ENCODE data around the gene CDH15.

CDH15 gene

GRCh38 chr16:89135166-89135565 is 36.4 kb upstream of the CDH15 start:
- no peak for DNase-seq (ENCODE audit: low read depth in 1 of 2, low spot score in 1 of 2)
- TF ChIP-seq JUND (IDR thresholded peaks at IDR 0.05; ENCODE audit: low read depth): no peak
- in situ Hi-C loops (cut with HindIII; ENCODE audit: low pct_unique_long_range_greater_than_20kb, low sequenced_read_pairs): no loop called here

- no peak for TF ChIP-seq JUND (IDR thresholded peaks at IDR 0.05; ENCODE audit: low read depth)
- in situ Hi-C loops (cut with HindIII; ENCODE audit: low pct_unique_long_range_greater_than_20kb, low sequenced_read_pairs): no loop called here
- no peak for DNase-seq (ENCODE audit: low read depth in 1 of 2, low spot score in 1 of 2)
These were observed 35.4 kb upstream of the CDH15 start for GRCh38 chr16:89135971-89136765.

DNA sequence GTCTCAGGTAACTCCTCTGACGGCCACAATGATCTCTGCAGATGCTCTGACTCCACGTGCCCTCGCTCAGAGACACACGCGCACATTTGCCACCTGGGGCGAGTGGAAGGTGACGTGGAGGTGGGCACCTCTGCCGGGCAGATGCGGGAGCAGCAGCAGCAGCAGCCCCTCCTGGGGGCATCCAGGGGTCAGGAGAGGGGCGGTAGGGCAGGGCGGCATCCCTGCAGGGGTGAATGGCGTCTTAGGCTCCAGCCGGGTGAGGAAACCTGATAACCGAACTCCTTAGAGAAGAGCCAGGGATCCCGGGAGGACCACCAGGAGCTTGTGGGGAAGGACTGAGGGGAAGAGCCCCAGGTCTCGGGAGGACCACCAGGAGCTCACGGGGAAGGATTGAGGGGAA is 34.6 kb upstream of the CDH15 start:
- in situ Hi-C loops (cut with HindIII; ENCODE audit: low pct_unique_long_range_greater_than_20kb, low sequenced_read_pairs): no loop called here
- no peak for DNase-seq (ENCODE audit: low read depth in 1 of 2, low spot score in 1 of 2)
- TF ChIP-seq JUND (IDR thresholded peaks at IDR 0.05; ENCODE audit: low read depth): no peak

DNA sequence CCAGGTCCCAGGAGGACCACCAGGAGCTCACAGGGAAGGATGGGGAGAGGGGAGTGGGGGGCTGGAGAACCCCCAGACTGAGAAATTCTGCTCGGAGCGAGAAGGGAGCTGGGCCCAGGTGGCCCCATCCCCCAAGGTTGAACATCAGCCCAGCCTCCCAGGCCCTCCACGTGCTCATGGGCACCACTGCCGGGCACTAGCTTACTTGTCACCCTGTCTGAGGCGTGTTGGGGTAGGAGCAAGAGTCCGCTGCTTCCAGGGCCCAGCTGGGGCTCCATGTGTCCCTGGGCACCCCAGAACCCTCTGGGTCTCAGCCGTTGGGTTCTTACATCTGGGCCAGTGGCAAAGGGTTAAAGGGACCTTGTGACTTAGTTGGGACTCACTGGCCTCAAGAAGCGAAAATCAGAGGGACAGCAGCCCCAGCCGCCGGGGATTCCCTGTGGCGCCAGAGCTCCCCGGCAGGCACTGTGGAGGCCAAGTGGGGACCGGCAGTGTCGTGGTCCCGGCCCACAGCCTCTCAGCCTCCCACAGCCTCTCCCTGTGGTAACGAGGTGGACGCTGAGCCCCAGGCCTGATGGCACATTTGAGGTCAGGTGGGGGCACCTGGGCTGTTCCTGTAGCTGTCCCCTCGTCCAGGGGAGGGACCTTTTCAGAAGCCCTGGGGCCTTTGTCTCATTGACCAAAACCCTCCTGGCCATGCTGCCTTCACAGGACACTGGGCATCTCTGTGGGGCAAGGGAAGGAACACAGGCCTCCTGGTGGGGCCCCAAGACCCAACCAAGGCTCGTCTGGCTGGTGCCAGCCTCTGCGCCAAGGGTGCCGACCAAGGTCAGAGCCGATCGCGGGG is 33.7 kb upstream of the CDH15 start:
- no peak for TF ChIP-seq JUND (IDR thresholded peaks at IDR 0.05; ENCODE audit: low read depth)
- in situ Hi-C loops (cut with HindIII; ENCODE audit: low pct_unique_long_range_greater_than_20kb, low sequenced_read_pairs): no loop called here

DNA sequence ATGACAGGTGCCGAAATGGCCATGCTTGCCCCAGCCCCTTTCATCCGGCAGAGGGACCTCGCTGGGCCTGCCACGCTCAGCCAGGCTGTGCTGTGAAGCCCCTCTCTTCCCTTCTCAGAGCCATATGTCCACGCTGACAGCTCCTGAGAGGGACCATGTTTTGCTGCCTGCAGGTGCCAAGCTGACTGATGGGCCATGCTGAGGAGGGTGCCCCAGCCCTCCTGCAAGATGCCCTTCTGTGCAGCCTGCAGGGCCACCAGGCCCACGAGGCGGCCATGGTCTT is 33.1 kb upstream of the CDH15 start:
- no peak for TF ChIP-seq JUND (IDR thresholded peaks at IDR 0.05; ENCODE audit: low read depth)
- in situ Hi-C loops (cut with HindIII; ENCODE audit: low pct_unique_long_range_greater_than_20kb, low sequenced_read_pairs): no loop called here
- DNase-seq (ENCODE audit: low read depth in 1 of 2, low spot score in 1 of 2): no peak

More for the DNA sequence above, 33.7 kb upstream of the CDH15 start:
- DNase-seq (ENCODE audit: low read depth in 1 of 2, low spot score in 1 of 2): no peak

DNA sequence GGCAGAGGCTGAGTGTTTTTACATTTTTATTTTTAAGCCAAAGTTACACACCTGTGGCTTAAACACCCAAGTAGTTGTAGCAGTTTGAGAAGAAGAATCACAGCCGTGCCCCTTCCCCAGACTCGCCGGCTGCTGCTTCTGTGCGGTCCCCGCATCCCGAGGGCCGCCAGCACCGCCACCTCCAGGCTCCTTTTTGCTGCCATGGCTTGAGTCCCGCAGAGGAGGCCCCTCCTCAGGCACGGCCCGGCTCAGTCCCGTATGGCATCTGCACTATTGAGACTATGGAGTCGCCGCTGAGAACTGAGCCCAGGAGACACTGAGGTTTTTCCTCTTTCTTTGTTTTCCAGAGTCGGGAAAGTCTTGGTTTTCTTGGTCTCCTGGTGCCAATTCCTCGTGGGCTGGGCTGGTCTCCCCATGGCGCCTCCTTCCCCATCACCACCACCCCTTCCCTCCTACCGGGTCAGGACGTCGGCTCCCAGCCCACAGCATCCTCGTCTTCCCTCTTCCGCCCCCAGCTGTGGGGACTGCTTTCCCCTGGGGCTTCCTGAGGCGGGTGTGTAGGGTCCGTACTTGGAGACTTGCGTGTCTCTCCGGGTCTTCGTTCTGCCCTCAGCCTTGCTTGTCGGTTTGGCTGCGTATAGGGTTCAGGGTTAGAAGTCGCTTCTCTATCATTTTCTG is 32.6 kb upstream of the CDH15 start:
- no peak for TF ChIP-seq JUND (IDR thresholded peaks at IDR 0.05; ENCODE audit: low read depth)
- DNase-seq (ENCODE audit: low read depth in 1 of 2, low spot score in 1 of 2): no peak
- in situ Hi-C loops (cut with HindIII; ENCODE audit: low pct_unique_long_range_greater_than_20kb, low sequenced_read_pairs): no loop called here

DNA sequence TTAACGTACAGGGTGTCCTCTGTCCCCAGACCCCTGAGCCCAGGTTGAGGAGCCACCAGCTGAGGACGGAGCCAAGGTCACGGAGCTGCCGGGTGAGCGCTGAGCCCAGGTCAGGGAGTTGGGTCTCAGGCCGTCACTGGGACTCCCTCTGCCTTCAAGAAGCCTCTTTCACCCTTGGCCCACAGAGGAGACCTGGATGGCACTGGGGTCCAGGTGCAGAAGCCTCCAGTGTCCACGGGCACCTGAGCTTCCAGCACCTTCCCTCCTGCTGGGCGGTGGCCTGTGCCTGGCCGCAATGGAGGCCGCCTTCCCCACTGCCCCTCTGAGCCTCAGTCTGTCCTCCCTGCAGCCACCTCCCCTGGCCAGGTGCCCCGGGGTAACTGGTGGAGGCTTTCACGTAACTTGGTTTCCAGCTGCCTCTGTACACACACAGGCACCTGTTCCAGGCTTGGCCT is 31.6 kb upstream of the CDH15 start:
- in situ Hi-C loops (cut with HindIII; ENCODE audit: low pct_unique_long_range_greater_than_20kb, low sequenced_read_pairs): no loop called here
- DNase-seq (ENCODE audit: low read depth in 1 of 2, low spot score in 1 of 2): no peak
- no peak for TF ChIP-seq JUND (IDR thresholded peaks at IDR 0.05; ENCODE audit: low read depth)

DNA sequence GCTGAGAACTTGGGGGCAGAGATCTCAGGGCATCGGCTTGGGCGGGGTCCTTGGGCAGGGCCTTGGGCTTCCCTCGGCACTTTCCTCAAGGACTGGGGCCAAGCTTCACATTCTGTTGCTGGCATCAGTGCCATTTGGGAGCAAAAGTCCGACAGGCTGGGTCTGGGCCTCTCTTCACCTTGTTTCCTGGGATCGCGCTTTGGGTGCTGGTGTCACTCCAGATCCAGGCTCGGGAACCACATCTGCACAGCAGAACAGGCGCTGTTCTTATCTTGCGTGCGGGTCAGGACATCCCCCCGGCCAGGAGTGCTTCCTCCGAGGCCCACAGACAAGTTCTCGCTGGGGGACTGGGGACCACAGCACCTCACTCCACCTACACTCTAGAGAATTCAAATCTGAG is 31.1 kb upstream of the CDH15 start:
- in situ Hi-C loops (cut with HindIII; ENCODE audit: low pct_unique_long_range_greater_than_20kb, low sequenced_read_pairs): no loop called here

GRCh38 chr16:89140981-89141883 is 30.3 kb upstream of the CDH15 start:
- no peak for DNase-seq (ENCODE audit: low read depth in 1 of 2, low spot score in 1 of 2)
- TF ChIP-seq JUND (IDR thresholded peaks at IDR 0.05; ENCODE audit: low read depth): no peak
- in situ Hi-C loops (cut with HindIII; ENCODE audit: low pct_unique_long_range_greater_than_20kb, low sequenced_read_pairs): no loop called here

More for the DNA sequence above, 31.1 kb upstream of the CDH15 start:
- DNase-seq (ENCODE audit: low read depth in 1 of 2, low spot score in 1 of 2): no peak
- no peak for TF ChIP-seq JUND (IDR thresholded peaks at IDR 0.05; ENCODE audit: low read depth)

DNA sequence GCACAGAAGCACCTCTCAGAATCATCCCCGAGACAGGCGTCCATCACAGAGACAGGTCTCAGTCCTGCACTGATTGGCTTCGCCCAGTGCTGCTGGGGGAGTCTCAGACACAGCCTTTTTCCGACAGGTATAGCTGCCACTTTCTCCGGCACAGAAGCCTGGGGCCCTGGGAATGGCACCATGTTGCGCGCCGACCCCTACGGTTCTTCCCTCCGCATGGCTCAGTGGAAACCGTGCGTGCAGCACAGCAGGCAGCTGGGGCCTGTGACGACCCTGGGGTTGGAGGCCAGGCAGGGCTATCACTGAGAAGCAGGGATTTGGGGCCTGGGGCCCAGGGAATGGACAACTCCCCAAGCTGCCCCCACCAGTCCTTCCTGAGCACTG is 29.7 kb upstream of the CDH15 start:
- in situ Hi-C loops (cut with HindIII; ENCODE audit: low pct_unique_long_range_greater_than_20kb, low sequenced_read_pairs): no loop called here
- no peak for DNase-seq (ENCODE audit: low read depth in 1 of 2, low spot score in 1 of 2)
- no peak for TF ChIP-seq JUND (IDR thresholded peaks at IDR 0.05; ENCODE audit: low read depth)

DNA sequence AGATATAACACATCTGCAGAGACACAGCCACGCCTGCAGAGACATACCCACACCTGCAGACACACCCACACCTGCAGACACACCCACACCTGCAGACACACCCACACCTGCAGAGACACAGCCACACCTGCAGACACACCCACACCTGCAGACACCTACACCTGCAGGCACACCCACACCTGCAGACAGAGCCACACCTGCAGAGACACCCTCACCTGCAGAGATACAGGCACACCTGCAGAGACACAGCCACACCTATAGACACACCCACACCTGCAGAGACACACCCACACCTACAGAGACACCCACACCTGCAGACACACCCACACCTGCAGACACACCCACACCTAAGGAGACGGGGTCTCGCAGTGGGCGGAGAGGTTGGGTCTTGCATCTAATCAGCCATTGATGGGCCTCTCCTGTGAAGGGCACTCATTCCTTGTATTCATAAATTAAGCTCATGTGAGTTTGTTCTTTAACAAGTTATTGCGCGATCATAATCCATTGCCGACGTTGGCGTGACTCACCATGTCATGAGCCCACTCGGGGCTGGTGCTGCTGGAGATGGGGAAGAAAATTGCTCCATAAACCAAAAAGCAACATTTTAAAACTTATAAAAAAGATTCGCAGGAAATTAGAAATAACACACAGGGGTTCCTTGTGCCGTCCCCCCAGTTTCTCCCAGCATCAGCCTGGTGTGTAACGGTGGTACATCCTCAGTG is 28.9 kb upstream of the CDH15 start:
- no peak for TF ChIP-seq JUND (IDR thresholded peaks at IDR 0.05; ENCODE audit: low read depth)
- DNase-seq (ENCODE audit: low read depth in 1 of 2, low spot score in 1 of 2): no peak
- in situ Hi-C loops (cut with HindIII; ENCODE audit: low pct_unique_long_range_greater_than_20kb, low sequenced_read_pairs): no loop called here

Data from T47D (cell line).